Karpas-422 (cell line): ENCODE data around the gene PLCB1. TPM values are rescaled to one million over a fixed set of nuclear protein-coding genes. Genes with fewer than 3 reads are reported as not detected.

Source experiments
- DNase-seq: peaks from one replicate; pipeline ENCODE4 v3.0.0-alpha.2; 2015
- H2AFZ ChIP-seq: fragments of 200-600 bp; sonication (generic); 2 replicates; pipeline ENCODE4 v1.6.1; 2014; ENCODE audit warnings: antibody characterized with exemption, low read length, mixed read lengths
- H3K27ac ChIP-seq: fragments of 200-600 bp; sonication (generic); 2 replicates; pipeline ENCODE4 v1.5.1; 2014; ENCODE audit warnings: mild to moderate bottlenecking, low read length, moderate library complexity
- H3K27me3 ChIP-seq: fragments of 200-600 bp; sonication (generic); 2 replicates; pipeline ENCODE4 v1.6.1; 2014; ENCODE audit warnings: low read length, mixed read lengths
- H3K36me3 ChIP-seq: fragments of 200-600 bp; sonication (generic); 2 replicates; pipeline ENCODE4 v1.6.1; 2014; ENCODE audit warnings: low read length, mixed read lengths; ENCODE audit not compliant: insufficient read depth
- H3K4me1 ChIP-seq: fragments of 200-600 bp; sonication (generic); 2 replicates; pipeline ENCODE4 v1.6.1; 2014; ENCODE audit warnings: mild to moderate bottlenecking, low read length, mixed read lengths
- H3K4me2 ChIP-seq: fragments of 200-600 bp; sonication (generic); 2 replicates; pipeline ENCODE4 v1.6.1; 2014; ENCODE audit warnings: low read length, low read depth, mild to moderate bottlenecking; ENCODE audit not compliant: poor library complexity, severe bottlenecking
- H3K4me3 ChIP-seq: fragments of 200-600 bp; sonication (generic); 2 replicates; pipeline ENCODE4 v1.5.1; 2014; ENCODE audit warnings: mild to moderate bottlenecking, antibody characterized with exemption, low read length, mixed read lengths
- H3K79me2 ChIP-seq: fragments of 200-600 bp; sonication (generic); 2 replicates; pipeline ENCODE4 v1.6.1; 2014; ENCODE audit warnings: mild to moderate bottlenecking, low read length, mixed read lengths
- H3K9ac ChIP-seq: fragments of 200-600 bp; sonication (generic); 2 replicates; pipeline ENCODE4 v1.6.0; 2014; ENCODE audit warnings: low read length
- H3K9me2 ChIP-seq: fragments of 200-600 bp; sonication (generic), shearing (Covaris generic); replicated peaks from 2 replicates; pipeline ENCODE4 v1.6.0; 2014; ENCODE audit warnings: mild to moderate bottlenecking, low read length, moderate library complexity; ENCODE audit not compliant: insufficient read depth
- H3K9me3 ChIP-seq: fragments of 300-700, 200-600 bp; sonication (generic); 2 replicates; pipeline ENCODE4 v1.6.1; 2014; ENCODE audit warnings: low read length, mixed read lengths
- H4K20me1 ChIP-seq: fragments of 200-600 bp; sonication (generic); 2 replicates; pipeline ENCODE4 v1.6.1; 2014; ENCODE audit warnings: mild to moderate bottlenecking, antibody characterized with exemption, low read length, low read depth; ENCODE audit not compliant: insufficient read depth
- total RNA-seq: library from RNA; depleted of rRNA; stranded (reverse); fragments of >200 nt; shearing (Covaris generic); gene quantifications from 2 replicates; pipeline ENCODE4 v1.2.3, GENCODE V29; 2014; ENCODE audit warnings: low replicate concordance

PLCB1 gene
- total RNA-seq, 1 experiment from 2014 or later: 0.82 TPM

DNA sequence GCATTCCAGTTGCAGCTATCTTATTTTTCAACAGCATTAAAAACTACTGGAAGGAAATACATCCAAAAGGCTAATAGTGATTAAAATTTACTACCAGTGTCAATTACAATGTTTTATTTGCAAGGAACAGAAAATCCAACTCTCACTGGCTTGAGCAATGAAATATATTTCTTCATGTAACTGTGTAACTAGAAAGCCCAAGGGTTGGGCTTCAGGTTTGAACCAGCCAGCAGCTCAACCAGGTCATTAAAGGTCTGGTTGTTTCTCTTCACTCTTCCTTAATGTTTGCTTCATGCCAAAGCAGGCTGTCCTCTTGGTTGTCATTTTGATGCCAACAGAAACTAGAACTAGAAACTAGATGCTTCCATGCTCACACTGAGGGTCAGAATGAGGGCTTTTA lies 437.7 kb downstream of the PLCB1 start:
- no peaks in the 10 kb centered on the region for H3K79me2 ChIP-seq
- H3K9me2 ChIP-seq: no peaks in the 10 kb centered on the region
- H3K4me2 ChIP-seq: no peak overlapping the region
- no peaks in the 10 kb centered on the region for H3K27me3 ChIP-seq
- H3K4me1 ChIP-seq: no peaks in the 10 kb centered on the region
- no peak overlapping the region for H3K27ac ChIP-seq
- no peaks in the 10 kb centered on the region for H3K9me3 ChIP-seq
- H3K9ac ChIP-seq: no peak overlapping the region
- no peaks in the 10 kb centered on the region for H4K20me1 ChIP-seq
- H2AFZ ChIP-seq: no peak overlapping the region
- no peaks in the 10 kb centered on the region for H3K36me3 ChIP-seq
- H3K4me3 ChIP-seq: no peak overlapping the region
- DNase-seq: no peak

GRCh38 chr20:8571611-8572010 lies 439.5 kb downstream of the PLCB1 start:
- H3K4me1 ChIP-seq: no peaks in the 10 kb centered on the region

GRCh38 chr20:8573686-8574085 lies 441.6 kb downstream of the PLCB1 start:
- no peak overlapping the region for H3K27ac ChIP-seq
- H3K27me3 ChIP-seq: no peaks in the 10 kb centered on the region
- no peak overlapping the region for H3K9ac ChIP-seq
- no peak overlapping the region for H3K4me2 ChIP-seq
- no peaks in the 10 kb centered on the region for H4K20me1 ChIP-seq
- H3K36me3 ChIP-seq: no peaks in the 10 kb centered on the region
- no peaks in the 10 kb centered on the region for H3K79me2 ChIP-seq
- no peak overlapping the region for H2AFZ ChIP-seq
- H3K4me3 ChIP-seq: no peak overlapping the region
- DNase-seq: no peak
- H3K9me3 ChIP-seq: no peaks in the 10 kb centered on the region
- H3K4me1 ChIP-seq: no peaks in the 10 kb centered on the region
- H3K9me2 ChIP-seq: no peaks in the 10 kb centered on the region

More at GRCh38 chr20:8571611-8572010, 439.5 kb downstream of the PLCB1 start:
- Histone ChIP-seq H3K9me3 (no peaks in the 10 kb centered on the region), H3K27me3 (no peaks in the 10 kb centered on the region), H3K36me3 (no peaks in the 10 kb centered on the region), H2AFZ (no peak overlapping the region), H3K4me2 (no peak overlapping the region), H4K20me1 (no peaks in the 10 kb centered on the region), H3K9ac (no peak overlapping the region), H3K4me3 (no peak overlapping the region), H3K27ac (no peak overlapping the region), H3K79me2 (no peaks in the 10 kb centered on the region), H3K9me2 (no peaks in the 10 kb centered on the region)
- DNase-seq: no peak

DNA sequence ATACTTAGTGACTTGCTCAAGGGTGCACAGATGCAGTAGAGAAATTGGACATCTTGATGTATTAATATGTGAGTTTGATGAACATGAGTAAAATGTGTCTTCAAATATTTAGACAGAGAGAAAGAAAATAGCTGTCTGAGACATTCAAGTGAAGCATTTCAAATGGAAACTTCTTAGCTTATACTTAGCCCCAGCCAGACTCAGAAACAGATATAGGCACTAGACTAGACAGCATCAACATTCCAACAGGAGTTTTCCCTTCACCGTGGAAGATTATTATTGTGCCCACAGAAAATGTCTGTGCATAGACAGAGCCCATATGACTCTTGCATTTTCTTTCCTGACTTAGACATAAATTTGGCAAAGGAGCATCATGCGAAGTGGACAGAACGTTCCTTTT lies 443.0 kb downstream of the PLCB1 start:
- Histone ChIP-seq H3K4me2 (no peak overlapping the region), H3K9me3 (no peaks in the 10 kb centered on the region), H3K9ac (no peak overlapping the region), H3K4me3 (no peak overlapping the region), H3K27me3 (no peaks in the 10 kb centered on the region), H3K27ac (no peak overlapping the region), H3K4me1 (no peaks in the 10 kb centered on the region), H3K9me2 (no peaks in the 10 kb centered on the region), H3K79me2 (no peaks in the 10 kb centered on the region), H3K36me3 (no peaks in the 10 kb centered on the region), H4K20me1 (no peaks in the 10 kb centered on the region), H2AFZ (no peak overlapping the region)
- no peak for DNase-seq

DNA sequence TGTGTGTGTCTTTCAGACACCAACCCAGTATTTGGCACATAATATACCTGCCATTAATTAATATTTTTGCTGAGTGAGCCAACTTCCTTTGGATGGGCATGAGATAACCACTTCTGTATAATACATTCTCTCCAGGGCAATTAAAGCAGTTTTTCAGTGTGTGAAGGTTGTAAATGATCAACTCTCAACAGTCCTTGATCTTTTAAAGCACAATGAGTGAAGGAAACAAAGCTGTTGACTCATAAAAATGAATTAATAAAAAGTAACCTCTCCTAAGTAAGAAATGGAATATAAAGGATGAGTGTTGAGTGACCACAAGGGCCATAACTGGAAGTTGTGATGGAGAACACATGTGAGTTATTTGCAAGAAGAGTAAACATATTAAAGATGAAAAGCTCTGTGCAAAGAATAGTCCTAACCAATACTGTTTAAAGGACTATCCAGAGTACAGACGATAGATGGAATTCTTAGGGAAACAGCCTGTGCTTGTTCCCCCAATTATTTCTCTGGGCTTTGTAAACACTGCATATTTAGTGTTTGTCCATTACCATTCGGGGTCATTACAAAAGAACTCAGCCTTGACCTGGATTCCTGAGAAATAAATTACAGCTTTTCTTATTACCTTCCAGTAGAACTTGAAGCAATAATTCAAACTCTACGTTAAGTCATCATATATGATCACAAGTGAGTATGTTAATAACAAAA lies 446.2 kb downstream of the PLCB1 start:
- no peaks in the 10 kb centered on the region for H3K36me3 ChIP-seq
- no peak overlapping the region for H2AFZ ChIP-seq
- no peak overlapping the region for H3K9ac ChIP-seq
- H3K4me3 ChIP-seq: no peak overlapping the region
- H3K4me2 ChIP-seq: no peak overlapping the region
- H3K9me2 ChIP-seq: no peaks in the 10 kb centered on the region
- H4K20me1 ChIP-seq: no peaks in the 10 kb centered on the region
- H3K4me1 ChIP-seq: no peaks in the 10 kb centered on the region
- no peaks in the 10 kb centered on the region for H3K27me3 ChIP-seq
- no peak overlapping the region for H3K27ac ChIP-seq
- no peaks in the 10 kb centered on the region for H3K9me3 ChIP-seq
- no peaks in the 10 kb centered on the region for H3K79me2 ChIP-seq
- DNase-seq: no peak

DNA sequence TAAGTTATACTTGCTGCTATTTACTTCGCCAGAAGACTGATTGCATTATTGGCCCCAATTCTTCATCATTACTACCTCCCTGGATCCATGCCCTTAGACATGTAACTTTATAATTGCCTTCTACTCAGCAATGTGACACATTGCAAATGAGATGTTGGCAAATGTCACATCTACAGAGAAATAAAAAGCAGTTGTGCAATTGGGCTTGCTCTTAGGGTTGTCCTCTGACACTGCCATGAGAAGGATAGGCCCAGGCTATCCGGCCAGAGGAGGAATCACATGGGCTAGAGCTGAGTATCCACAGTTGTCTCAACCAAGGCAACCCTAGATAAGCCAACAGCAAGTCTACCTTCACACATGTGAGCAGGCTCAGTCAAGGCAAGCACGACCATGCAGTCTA lies 447.0 kb downstream of the PLCB1 start:
- no peak for DNase-seq
- Histone ChIP-seq H3K27ac (no peak overlapping the region), H3K27me3 (no peaks in the 10 kb centered on the region)

DNA sequence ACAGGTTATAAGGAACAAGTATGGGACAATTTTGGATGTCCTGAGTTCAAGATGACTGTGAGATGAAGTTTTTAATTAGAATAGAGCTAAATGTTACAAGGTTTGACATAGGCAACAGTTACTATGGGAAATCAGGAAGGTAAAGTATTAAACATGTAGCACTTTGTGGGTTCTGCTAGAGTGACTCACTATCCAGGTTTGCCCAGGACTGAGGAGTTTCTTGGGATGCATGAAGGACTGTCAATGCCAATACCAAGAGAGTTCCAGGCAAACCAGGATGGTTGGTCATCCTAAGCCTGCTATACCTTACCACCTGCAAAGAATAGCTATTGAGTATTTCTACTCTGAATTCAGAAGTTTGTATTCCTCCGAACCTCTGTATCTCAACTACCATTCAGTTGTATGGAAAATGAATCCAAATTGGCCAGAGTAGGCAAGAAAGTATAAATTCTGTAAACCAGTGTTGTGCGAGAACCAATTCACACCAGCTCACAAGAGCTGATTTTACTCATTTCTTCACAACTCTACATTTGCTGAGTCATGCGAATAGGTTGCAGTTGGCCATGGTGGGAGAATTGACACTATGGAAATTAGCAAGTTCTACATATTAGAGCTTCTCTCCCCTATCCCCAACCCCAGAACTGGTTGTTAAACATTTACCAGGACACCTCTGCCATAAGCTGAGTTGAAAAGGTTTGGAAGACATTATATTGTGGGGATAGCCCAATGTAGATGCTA lies 449.5 kb downstream of the PLCB1 start:
- Histone ChIP-seq H3K4me2 (no peak overlapping the region), H3K27ac (no peak overlapping the region), H3K9me3 (no peaks in the 10 kb centered on the region), H3K27me3 (no peaks in the 10 kb centered on the region), H3K79me2 (no peaks in the 10 kb centered on the region), H3K4me1 (no peaks in the 10 kb centered on the region), H4K20me1 (no peaks in the 10 kb centered on the region), H2AFZ (no peak overlapping the region), H3K36me3 (no peaks in the 10 kb centered on the region), H3K9me2 (no peaks in the 10 kb centered on the region), H3K4me3 (no peak overlapping the region), H3K9ac (no peak overlapping the region)
- no peak for DNase-seq

More for the DNA sequence above, 447.0 kb downstream of the PLCB1 start:
- Histone ChIP-seq H3K4me1 (no peaks in the 10 kb centered on the region), H2AFZ (no peak overlapping the region), H3K4me2 (no peak overlapping the region), H4K20me1 (no peaks in the 10 kb centered on the region), H3K4me3 (no peak overlapping the region), H3K9me2 (no peaks in the 10 kb centered on the region), H3K9ac (no peak overlapping the region), H3K36me3 (no peaks in the 10 kb centered on the region), H3K9me3 (no peaks in the 10 kb centered on the region), H3K79me2 (no peaks in the 10 kb centered on the region)

DNA sequence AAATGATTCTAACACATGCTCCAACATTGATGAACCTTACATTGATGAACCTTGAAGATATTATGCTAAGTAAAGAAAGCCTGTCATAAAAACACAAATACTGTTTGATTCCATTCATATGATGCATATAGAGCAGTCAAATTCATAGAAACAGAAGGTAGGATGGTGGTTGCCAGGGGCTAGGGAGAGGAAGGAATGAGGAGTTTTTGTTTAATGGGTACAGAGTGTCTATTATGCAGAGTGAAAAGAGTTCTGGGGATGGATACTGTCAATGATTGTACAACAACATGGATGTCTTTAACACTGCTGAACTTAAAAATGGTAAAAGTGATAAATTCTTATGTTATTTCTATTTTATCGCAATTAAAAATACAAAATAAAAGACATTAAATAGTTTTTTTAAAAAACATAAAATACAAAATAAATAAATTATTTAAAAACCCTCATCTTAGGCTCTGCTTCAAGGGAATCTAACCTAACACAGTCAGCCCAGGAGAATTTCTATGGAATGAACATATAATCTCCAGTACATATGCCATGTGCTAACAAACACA lies 451.0 kb downstream of the PLCB1 start:
- H3K9me3 ChIP-seq: no peaks in the 10 kb centered on the region
- H3K9ac ChIP-seq: no peak overlapping the region
- H3K4me1 ChIP-seq: no peaks in the 10 kb centered on the region
- no peak overlapping the region for H3K4me2 ChIP-seq
- no peaks in the 10 kb centered on the region for H3K27me3 ChIP-seq
- no peaks in the 10 kb centered on the region for H3K36me3 ChIP-seq
- DNase-seq: no peak
- no peak overlapping the region for H3K27ac ChIP-seq
- H3K79me2 ChIP-seq: no peaks in the 10 kb centered on the region
- H4K20me1 ChIP-seq: no peaks in the 10 kb centered on the region
- H3K4me3 ChIP-seq: no peak overlapping the region
- H3K9me2 ChIP-seq: no peaks in the 10 kb centered on the region
- H2AFZ ChIP-seq: no peak overlapping the region
